ENCODE measurements around the gene CPSF4L. TPM values are rescaled to one million over a fixed set of nuclear protein-coding genes. Genes with fewer than 3 reads are reported as not detected.

CPSF4L gene
- total and polyA plus RNA-seq, 2 of the 13 experiments (the other 11 are each of a cell fraction or from before 2014, with no cell fraction given): 0.73 to 1.6 TPM

DNA sequence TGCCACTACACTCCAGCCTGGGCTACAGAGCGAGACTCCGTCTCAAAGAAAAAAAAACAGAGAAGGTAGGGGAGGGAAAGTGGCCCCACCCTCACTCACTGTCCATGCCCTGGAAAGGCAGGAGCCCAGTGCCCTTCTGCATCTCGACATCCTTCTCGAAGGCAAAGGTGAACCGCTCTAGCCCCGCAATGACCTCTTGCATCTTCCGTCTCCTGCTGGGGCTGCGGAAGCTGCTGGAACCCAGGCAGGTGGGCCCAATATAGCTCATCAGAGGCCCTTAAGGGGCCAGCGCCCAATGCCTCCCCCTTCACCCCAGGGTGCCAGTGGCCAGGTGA, at the start of gene CPSF4L (continued):
- TF ChIP-seq ZNF883 (CRISPR knock-in tag; IDR thresholded peaks at IDR 0.05; ENCODE audit: not compliant biosample characterization) (peak; percentile 14), ZNF331 (CRISPR knock-in tag; IDR thresholded peaks at IDR 0.05) (peak; percentile 10; the same call in 1 of the 2 replicates), SIN3A (IDR thresholded peaks at IDR 0.05; ENCODE audit: borderline replicate concordance, low read depth, low read length) (no peak), CENPX (CRISPR knock-in tag; IDR thresholded peaks at IDR 0.05) (no peak), SMAD1 (CRISPR knock-in tag; IDR thresholded peaks at IDR 0.05; ENCODE audit: borderline replicate concordance, low read depth) (peak; percentile 47; the same call in 1 of the 2 replicates), FOSL2 (CRISPR knock-in tag; IDR thresholded peaks at IDR 0.05) (no peak), SYNCRIP (IDR thresholded peaks at IDR 0.05; ENCODE audit: insufficient read depth, low read depth, low read length) (no peak), KLF13 (CRISPR knock-in tag; IDR thresholded peaks at IDR 0.05) (0 out of 2 replicates have a peak, but pooled peaks have one; percentile 34), EZH2 (conservative IDR thresholded peaks at IDR 0.05; ENCODE audit: low read depth, low read length) (no peak), DNMT3B (CRISPR knock-in tag; conservative IDR thresholded peaks at IDR 0.05) (no peak), MYNN (CRISPR knock-in tag; IDR thresholded peaks at IDR 0.05; ENCODE audit: low read depth) (no peak), ZMYM2 (CRISPR knock-in tag; IDR thresholded peaks at IDR 0.05) (no peak)

DNA sequence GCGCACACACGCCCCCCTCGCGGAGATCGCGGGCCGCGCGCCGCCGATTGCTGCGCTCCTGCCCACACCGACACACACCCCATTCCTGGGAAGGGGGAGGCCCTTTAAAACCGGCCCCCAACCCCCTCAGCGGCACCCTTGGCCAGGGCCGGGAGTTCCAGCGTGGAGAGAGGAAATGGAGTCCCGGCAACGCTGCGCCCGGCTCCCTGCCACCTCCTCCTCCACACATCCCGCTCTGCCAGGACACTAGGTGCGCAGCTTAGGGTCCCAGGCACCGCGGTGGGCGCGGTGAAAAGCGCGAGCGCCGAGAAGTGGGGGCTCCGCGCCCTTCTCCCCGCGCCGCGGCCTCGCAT, 49.7 kb upstream of the CPSF4L start:
- Histone ChIP-seq H3K27ac (ENCODE audit: extremely low read length, insufficient read depth, low read length) (peak overlapping the region; percentile 87), H4K20me1 (ENCODE audit: insufficient read depth, low read length) (peaks cover 19% of the 10 kb centered on the region; the same call in 1 of the 2 replicates), H3K27me3 (ENCODE audit: control insufficient read depth in 1 of 2, insufficient read depth in 2 of 2, low read length in 2 of 2) (peaks cover 0 to 10% of the 10 kb centered on the region in 2 experiments; a peak in 2 of 5 replicates), H3K79me2 (ENCODE audit: insufficient read depth, low read length) (peaks cover 39% of the 10 kb centered on the region), H3K9ac (ENCODE audit: insufficient read depth, low read depth, low read length) (peak overlapping the region; percentile 86), H3K36me3 (replicated peaks in 1 of 2; ENCODE audit: control insufficient read depth in 1 of 2, insufficient read depth in 2 of 2, low read length in 2 of 2) (no peaks in the 10 kb centered on the region; a peak in 1 of 5 replicates), H3K4me1 (ENCODE audit: insufficient read depth, low read length) (peaks cover 58% of the 10 kb centered on the region), H3K9me3 (ENCODE audit: low read length) (no peaks in the 10 kb centered on the region), H2AFZ (ENCODE audit: low read length) (peak overlapping the region; percentile 37), H3K4me2 (ENCODE audit: low read depth, low read length) (peak overlapping the region; percentile 97), H3K4me3 (replicated peaks in 1 of 3; ENCODE audit: insufficient read depth in 1 of 3, low read depth in 2 of 3, low read length in 3 of 3) (peak overlapping the region; percentile 80 to 99 (median 99))
- ChIA-PET POLR2A (interaction anchor here (0.6 to 8.2 kb wide), 17 partner anchors 9 to 731 kb away, joined by 3 to 204 read pairs (median 8); partner anchors contain the start of gene CPSF4L), CTCF (ENCODE audit: low intra/inter-chr PET ratio, low total read pairs) (interaction anchor here (0.7 to 2.3 kb wide), 4 partner anchors 50 to 120 kb away, joined by 3 to 7 read pairs (median 4); partner anchors contain the start of gene CPSF4L)
- whole genome bisulfite sequencing (ENCODE audit: low lambda C conversion rate): 0% methylated on average over 23 of the region's 38 CpGs
- DNase-seq (ENCODE audit: low spot score) (no peak), ATAC-seq (peak; percentile 10), FAIRE-seq (no peak)
- intact Hi-C loops (cut with micrococcal nuclease; ENCODE audit: unreplicated experiment) (loop anchor here (1.0 to 5.0 kb wide), 4 partner anchors 15 to 109 kb away; no protein-coding TSS in a partner anchor), in situ Hi-C loops (cut with HindIII; ENCODE audit: extremely low pct_ligation_motif_present, low pct_unique_long_range_greater_than_20kb) (loop anchor here (5.0 kb wide), 2 partner anchors 49 to 51 kb away; partner anchors contain the start of gene CPSF4L)
- BruUV-seq (replicated peaks): no TSS peak
- TF ChIP-seq, protein P1, sequence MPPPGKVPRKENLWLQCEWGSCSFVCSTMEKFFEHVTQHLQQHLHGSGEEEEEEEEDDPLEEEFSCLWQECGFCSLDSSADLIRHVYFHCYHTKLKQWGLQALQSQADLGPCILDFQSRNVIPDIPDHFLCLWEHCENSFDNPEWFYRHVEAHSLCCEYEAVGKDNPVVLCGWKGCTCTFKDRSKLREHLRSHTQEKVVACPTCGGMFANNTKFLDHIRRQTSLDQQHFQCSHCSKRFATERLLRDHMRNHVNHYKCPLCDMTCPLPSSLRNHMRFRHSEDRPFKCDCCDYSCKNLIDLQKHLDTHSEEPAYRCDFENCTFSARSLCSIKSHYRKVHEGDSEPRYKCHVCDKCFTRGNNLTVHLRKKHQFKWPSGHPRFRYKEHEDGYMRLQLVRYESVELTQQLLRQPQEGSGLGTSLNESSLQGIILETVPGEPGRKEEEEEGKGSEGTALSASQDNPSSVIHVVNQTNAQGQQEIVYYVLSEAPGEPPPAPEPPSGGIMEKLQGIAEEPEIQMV (CRISPR knock-in tag; IDR thresholded peaks at IDR 0.05; ENCODE audit: low read depth): no peak
- TF ChIP-seq KLF15 (CRISPR knock-in tag; IDR thresholded peaks at IDR 0.05; ENCODE audit: borderline replicate concordance): 0 out of 2 replicates have a peak, but pooled peaks have one; percentile 14
- peak; percentile 67; the same call in 1 of the 2 replicates for TF ChIP-seq REL (CRISPR knock-in tag; conservative IDR thresholded peaks at IDR 0.05)
- TF ChIP-seq, protein P2, sequence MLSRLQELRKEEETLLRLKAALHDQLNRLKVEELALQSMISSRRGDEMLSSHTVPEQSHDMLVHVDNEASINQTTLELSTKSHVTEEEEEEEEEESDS (CRISPR knock-in tag; IDR thresholded peaks at IDR 0.05; ENCODE audit: borderline replicate concordance): peak; percentile 33; the same call in 1 of the 2 replicates
- TF ChIP-seq NFE2L1 (CRISPR knock-in tag; IDR thresholded peaks at IDR 0.05; ENCODE audit: borderline replicate concordance): 0 out of 2 replicates have a peak, but pooled peaks have one; percentile 51
- TF ChIP-seq, protein P3, sequence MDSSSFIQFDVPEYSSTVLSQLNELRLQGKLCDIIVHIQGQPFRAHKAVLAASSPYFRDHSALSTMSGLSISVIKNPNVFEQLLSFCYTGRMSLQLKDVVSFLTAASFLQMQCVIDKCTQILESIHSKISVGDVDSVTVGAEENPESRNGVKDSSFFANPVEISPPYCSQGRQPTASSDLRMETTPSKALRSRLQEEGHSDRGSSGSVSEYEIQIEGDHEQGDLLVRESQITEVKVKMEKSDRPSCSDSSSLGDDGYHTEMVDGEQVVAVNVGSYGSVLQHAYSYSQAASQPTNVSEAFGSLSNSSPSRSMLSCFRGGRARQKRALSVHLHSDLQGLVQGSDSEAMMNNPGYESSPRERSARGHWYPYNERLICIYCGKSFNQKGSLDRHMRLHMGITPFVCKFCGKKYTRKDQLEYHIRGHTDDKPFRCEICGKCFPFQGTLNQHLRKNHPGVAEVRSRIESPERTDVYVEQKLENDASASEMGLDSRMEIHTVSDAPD (CRISPR knock-in tag; IDR thresholded peaks at IDR 0.05): peak; percentile 19; the same call in 1 of the 2 replicates
- peak; percentile 42 for TF ChIP-seq SRSF1 (optimal IDR thresholded peaks at IDR 0.05; ENCODE audit: low read depth, low read length)

Data from HepG2 (cell line).